ENCODE measurements around the gene BTG1. TPM values are rescaled to one million over a fixed set of nuclear protein-coding genes. Genes with fewer than 3 reads are reported as not detected.
A peak's percentile ranks its signal among the peaks of the same experiment; 100 is the strongest.
"Not testable (repeated sequence)": the region's sequence is repeated elsewhere in the genome, so short reads cannot be mapped to it uniquely, and the experiment has no call there.

BTG1 gene
- total RNA-seq, 1 experiment from 2014 or later = 2.0 TPM

DNA sequence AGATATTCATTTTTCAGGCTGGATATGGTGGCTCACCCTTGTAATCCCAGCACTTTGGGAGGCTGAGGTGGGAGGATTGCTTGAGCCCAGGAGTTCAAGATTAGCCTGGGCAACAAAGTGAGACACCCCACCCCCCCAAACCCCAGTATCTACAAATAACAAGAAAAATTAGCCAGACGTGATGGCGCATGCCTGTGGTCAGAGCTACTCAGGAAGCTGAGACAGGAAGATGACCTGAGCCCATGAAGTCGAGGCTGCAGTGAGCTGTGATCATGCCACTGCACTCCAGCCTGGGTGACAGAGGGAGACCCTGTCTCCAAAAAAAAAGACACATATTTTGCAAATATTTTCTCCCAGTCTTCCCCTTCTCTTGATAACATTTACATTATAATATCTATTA is 51.3 kb downstream of the BTG1 start:
- not testable (repeated sequence) for H3K4me3 ChIP-seq, H3K27me3 ChIP-seq, H3K36me3 ChIP-seq, H3K9me3 ChIP-seq
- DNase-seq = peak; percentile 14

Measured in MG63 (cell line).